Islet of Langerhans (tissue), 1 donor: Measurements from ENCODE around the gene PLEKHA6.
"Not testable (repeated sequence)": the region's sequence is repeated elsewhere in the genome, so short reads cannot be mapped to it uniquely, and the experiment has no call there.

Experiments used
- FAIRE-seq: peaks from one replicate; lab custom pipeline; 2011; peaks lifted over from hg19 to GRCh38; lab: Jason Lieb, UNC

Gene PLEKHA6

GRCh38 chr1:204260601-204261197 lies 99.0 kb downstream of the PLEKHA6 start:
- FAIRE-seq = no peak

- no peak for FAIRE-seq
These were observed 99.9 kb downstream of the PLEKHA6 start for GRCh38 chr1:204259782-204260181.

- no peak for FAIRE-seq
These were observed 100.5 kb downstream of the PLEKHA6 start for GRCh38 chr1:204259196-204259595.

- no peak for FAIRE-seq
These were observed 101.3 kb downstream of the PLEKHA6 start for GRCh38 chr1:204258213-204259115.

DNA sequence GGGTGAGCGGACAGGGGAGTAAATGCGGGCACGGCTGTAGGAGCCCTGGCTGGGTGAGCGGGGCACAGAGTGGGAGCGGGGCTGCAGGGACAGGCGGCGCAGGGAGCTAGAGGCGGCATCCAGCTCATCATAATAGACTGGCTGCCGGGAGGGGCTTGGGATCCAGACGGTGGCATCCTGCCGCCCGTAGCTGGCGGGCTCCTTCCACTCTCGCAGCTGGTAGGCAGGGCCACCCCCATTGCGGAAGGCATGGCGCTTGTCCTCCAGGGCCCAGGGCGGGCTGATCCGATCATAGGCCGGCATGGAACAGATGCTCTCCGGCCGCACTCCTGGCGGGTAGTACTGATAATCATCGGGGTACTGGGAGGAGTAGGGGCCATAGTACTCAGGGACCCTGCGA lies 102.3 kb downstream of the PLEKHA6 start:
- FAIRE-seq = no peak

- no peak for FAIRE-seq
These were observed 103.2 kb downstream of the PLEKHA6 start for GRCh38 chr1:204256531-204256930.

DNA sequence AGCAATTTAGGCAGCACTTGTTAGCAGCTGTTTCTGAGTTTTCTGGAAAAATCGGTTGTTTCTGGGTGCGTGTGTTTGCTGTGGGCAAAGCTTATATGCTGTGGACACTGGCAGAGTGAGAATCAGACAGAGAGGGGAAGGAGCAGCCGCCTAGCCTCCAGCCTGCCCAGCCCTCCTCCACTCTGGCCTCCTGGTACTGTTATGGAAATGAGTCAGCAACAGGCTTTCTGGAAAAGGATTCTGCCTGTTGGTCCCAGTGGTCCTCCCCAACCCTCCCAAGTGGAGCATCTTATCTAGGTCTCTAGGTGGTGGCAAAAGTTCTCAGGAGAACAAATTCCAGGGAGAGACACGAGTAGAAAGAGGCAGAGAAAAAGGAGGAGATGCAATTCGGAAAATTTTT lies 103.8 kb downstream of the PLEKHA6 start:
- no peak for FAIRE-seq

GRCh38 chr1:204255225-204255624 lies 104.5 kb downstream of the PLEKHA6 start:
- FAIRE-seq = no peak

DNA sequence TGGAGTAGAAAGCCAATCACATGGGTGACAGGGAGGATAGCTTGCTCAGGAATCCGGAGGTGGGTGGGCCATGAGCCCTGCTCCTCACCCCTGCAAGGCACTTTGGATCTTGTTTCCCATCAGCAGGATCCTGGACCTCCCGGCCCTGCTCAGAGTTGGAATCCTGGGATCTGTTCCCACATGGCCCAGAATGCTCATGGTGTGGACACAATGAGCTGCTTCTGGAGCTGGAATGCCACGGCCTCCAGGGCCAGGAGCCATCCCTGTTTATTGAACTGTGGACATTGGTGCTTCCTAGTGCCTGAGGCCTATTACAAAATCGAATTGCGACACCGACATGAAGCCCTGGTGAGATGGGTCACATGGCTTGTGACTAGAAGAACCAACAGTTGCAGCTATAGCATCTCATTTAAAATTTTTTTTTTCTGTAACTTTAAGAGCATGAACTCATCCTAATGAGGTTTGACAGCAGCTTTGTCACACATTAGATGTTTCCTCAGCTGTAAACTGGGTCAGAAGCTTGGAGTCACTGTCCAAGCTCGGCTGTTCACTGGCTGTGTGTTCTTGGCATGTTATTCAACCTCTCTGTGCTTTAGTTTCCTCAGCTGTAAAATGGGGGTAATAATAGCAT lies 105.6 kb downstream of the PLEKHA6 start:
- FAIRE-seq = no peak

- no peak for FAIRE-seq
These were observed 107.6 kb downstream of the PLEKHA6 start for GRCh38 chr1:204251926-204252689.

DNA sequence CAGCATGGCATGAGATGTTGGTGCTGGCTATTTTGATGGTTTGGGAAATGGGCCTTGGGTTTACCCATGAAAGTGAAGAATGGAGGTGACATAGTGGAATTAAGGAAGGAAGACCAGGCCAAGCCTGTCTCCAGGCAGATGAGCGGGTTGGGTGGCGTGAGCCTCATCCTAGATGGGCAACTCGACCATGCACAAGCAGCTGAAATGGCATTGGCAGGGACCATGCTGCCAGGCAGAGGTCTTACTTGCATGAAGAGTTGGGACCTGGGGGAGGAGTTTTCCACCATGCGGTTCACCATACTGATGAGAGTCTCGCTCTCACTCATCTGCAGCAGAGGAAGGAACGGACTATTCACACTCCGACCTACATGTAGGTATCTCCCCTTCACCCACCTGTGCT lies 108.4 kb downstream of the PLEKHA6 start:
- FAIRE-seq = no peak

GRCh38 chr1:204250428-204251030 lies 109.2 kb downstream of the PLEKHA6 start:
- FAIRE-seq = no peak

DNA sequence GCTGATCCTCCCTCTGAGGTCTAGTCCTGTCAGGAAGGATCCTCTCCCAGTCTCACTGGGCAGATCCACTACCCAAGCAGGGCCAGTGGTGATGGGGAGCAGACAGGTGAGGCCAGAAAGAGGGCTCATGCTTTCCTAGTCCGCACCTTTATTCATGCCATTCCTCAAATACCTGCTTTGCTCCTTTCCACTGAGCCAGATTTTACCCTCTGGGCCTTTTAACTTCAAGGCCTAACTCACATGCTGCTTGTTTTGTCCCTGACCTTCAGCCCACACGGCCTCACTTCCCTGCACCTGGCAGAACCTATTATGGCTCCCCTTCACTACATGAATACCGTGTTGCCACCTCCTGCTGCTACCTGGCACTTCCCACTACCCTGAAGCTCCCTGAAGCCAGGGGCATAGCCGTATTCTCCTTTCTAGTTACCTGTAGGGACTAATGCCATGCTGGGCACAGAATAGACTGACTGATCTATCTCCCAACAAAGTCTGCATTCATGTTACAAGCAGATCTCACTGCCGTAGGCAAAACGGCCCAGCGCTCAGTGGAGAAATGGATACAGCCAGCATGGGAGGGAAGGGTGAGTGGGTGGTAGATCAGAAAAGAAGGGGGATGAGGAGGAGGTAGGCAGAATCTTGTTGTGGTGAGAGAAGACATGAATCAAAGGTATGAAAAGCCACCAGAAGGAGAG lies 109.8 kb downstream of the PLEKHA6 start:
- FAIRE-seq = no peak

DNA sequence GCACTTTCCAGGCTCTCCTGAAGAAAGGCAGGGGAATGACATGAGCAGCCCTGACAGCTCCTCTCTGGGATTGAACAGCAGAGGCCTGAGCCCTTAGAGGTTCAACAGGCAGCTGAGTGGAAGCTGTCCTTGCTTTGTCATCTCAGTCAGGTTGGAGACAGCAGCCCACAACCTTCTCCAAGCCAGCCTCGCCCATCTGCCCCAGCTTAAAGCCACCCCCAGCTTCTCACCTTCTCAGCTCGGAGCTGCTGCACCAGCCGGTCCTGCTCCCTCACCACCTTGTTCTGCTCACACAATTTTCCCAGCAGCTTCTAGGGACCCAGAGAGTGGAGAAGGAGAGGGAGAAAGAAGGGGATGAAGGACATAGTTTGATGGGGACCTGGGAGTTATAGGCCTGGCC lies 110.8 kb downstream of the PLEKHA6 start:
- FAIRE-seq = no peak

- no peak for FAIRE-seq
These were observed 112.9 kb downstream of the PLEKHA6 start for GRCh38 chr1:204246876-204247275.

DNA sequence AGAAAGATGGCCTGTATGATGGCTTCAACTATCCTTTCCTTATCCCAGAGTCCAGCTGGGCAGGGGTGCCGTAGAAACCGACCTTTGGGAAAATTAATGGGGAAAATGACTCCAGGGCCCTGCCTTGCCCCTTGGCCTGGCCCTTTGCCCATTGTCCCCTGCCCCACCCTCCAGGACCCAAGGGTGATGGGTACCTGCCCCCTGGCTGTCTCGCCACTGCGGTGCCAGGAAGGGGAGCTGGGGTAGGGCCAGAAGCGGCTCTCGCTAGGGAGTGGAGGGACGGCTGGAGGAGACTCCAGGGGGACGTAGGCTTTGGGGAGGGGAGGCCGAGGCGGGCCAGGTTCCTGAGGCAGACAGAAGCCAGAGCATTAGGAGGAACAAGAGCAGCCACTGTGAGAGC lies 116.8 kb downstream of the PLEKHA6 start:
- FAIRE-seq = no peak

- no peak for FAIRE-seq
These were observed 117.8 kb downstream of the PLEKHA6 start for GRCh38 chr1:204241914-204242313.

DNA sequence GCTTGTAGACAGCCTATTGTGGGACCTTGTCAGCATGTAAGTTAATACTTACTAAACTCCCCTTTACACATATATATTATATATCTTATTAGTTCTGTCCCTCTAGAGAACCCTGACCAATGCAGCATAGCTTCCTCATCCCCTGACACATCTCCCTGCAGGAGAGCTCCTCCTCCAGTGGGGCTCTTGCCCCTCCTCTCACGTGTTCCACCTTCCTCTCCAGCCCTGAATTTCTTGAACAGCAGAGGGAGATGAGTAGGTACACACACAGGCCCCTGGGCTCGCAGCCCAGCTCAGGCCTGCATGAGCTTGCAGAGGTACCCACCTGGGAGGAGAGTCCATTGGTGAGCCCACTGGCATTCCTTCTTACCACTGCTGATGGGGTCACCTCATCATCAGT lies 118.7 kb downstream of the PLEKHA6 start:
- FAIRE-seq = no peak

- FAIRE-seq = no peak
These were observed 119.5 kb downstream of the PLEKHA6 start for GRCh38 chr1:204240233-204240632.

- FAIRE-seq = not testable (repeated sequence)
These were observed 120.3 kb downstream of the PLEKHA6 start for GRCh38 chr1:204239401-204239800.

GRCh38 chr1:204238520-204238919 lies 121.2 kb downstream of the PLEKHA6 start:
- FAIRE-seq = not testable (repeated sequence)
